Measurements from ENCODE around the gene SPATA18. TPM values are rescaled to one million over a fixed set of nuclear protein-coding genes. Genes with fewer than 3 reads are reported as not detected.

The SPATA18 gene
- total RNA-seq, 1 donor from 2014 or later: 15.2 TPM

DNA sequence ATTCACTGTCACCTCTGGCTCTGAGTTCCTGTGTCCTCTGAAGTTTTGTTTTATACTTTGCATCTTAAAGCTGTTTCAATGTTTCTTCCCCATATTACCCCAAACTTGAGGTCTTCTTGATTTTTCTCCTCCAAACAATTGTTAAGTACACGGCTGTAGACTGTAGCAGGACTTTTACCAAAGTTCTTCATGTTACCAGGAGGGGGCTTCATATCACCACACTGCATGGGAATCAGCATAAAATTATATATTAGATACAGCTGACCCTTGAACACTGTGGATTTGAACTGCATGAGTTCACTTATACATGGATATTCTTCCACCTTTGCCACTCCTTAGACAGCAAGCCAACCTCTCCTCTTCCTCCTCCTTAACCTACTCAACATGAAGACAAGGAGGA is 56.6 kb downstream of the SPATA18 start:
- no peak for DNase-seq (ENCODE audit: extremely low spot score in 2 of 2)
- no peak for TF ChIP-seq POLR2A (IDR thresholded peaks at IDR 0.05)
- TF ChIP-seq, protein P1, sequence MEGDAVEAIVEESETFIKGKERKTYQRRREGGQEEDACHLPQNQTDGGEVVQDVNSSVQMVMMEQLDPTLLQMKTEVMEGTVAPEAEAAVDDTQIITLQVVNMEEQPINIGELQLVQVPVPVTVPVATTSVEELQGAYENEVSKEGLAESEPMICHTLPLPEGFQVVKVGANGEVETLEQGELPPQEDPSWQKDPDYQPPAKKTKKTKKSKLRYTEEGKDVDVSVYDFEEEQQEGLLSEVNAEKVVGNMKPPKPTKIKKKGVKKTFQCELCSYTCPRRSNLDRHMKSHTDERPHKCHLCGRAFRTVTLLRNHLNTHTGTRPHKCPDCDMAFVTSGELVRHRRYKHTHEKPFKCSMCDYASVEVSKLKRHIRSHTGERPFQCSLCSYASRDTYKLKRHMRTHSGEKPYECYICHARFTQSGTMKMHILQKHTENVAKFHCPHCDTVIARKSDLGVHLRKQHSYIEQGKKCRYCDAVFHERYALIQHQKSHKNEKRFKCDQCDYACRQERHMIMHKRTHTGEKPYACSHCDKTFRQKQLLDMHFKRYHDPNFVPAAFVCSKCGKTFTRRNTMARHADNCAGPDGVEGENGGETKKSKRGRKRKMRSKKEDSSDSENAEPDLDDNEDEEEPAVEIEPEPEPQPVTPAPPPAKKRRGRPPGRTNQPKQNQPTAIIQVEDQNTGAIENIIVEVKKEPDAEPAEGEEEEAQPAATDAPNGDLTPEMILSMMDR (IDR thresholded peaks at IDR 0.05): no peak
- TF ChIP-seq POLR2AphosphoS5 (IDR thresholded peaks at IDR 0.05; ENCODE audit: insufficient read depth in 1 of 2, low read depth in 1 of 2): no peak
- intact Hi-C loops (cut with DNase I): no loop called here
- H3K36me3 ChIP-seq: no peaks in the 10 kb centered on the region
- H3K4me3 ChIP-seq: no peak overlapping the region
- no peaks in the 10 kb centered on the region for H3K27me3 ChIP-seq
- no peaks in the 10 kb centered on the region for H3K9me3 ChIP-seq
- H3K4me1 ChIP-seq: peaks cover 11% of the 10 kb centered on the region
- no peak overlapping the region for H3K27ac ChIP-seq

DNA sequence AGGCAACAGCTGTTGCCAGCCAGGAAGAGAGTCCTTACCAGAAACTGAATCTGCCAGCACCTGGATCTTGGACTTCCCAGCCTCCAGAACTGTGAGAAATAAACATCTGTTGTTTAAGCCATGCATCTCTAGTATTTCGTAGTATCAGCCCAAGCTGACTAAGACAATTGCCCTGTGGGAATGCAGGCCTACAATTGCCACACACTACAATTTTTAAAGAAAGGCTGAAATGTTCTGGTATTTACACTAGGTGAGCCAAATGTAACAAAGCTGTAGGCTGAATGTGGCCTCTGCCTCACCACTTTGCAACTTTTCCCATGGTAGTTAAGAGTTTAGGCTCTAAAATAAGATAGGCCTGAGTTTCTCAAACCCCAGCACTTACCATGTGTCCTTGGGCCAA is 59.1 kb downstream of the SPATA18 start:
- H3K27me3 ChIP-seq: no peaks in the 10 kb centered on the region
- H3K4me1 ChIP-seq: peaks cover 11% of the 10 kb centered on the region
- H3K9me3 ChIP-seq: no peaks in the 10 kb centered on the region
- H3K4me3 ChIP-seq: no peak overlapping the region
- TF ChIP-seq, protein P1 (IDR thresholded peaks at IDR 0.05): no peak
- TF ChIP-seq POLR2A (IDR thresholded peaks at IDR 0.05): no peak
- no peak overlapping the region for H3K27ac ChIP-seq
- DNase-seq (ENCODE audit: extremely low spot score in 2 of 2): no peak
- H3K36me3 ChIP-seq: no peaks in the 10 kb centered on the region
- intact Hi-C loops (cut with DNase I): no loop called here

DNA sequence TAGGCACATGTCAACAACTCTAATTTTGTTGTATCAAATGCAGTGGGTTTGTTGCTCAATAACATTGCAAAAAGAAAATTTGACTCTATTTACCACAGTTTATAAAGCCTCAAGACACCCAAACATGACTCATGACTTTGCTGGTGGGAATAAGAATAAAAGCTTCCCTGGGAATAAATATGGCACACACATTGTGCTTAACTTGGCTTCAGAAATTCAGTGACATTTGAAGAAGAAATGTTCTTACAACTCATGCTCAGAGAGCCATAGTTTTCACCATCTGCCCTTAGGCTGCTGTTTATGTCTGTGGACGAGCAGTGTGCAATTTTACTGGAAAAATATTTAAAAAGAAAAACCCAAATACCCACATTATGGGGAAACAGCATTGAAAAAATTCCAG is 60.9 kb downstream of the SPATA18 start:
- Histone ChIP-seq H3K36me3 (no peaks in the 10 kb centered on the region), H3K4me1 (no peaks in the 10 kb centered on the region), H3K4me3 (no peak overlapping the region), H3K27me3 (no peaks in the 10 kb centered on the region), H3K9me3 (no peaks in the 10 kb centered on the region), H3K27ac (no peak overlapping the region)
- no peak for TF ChIP-seq POLR2A (IDR thresholded peaks at IDR 0.05)
- TF ChIP-seq, protein P1 (IDR thresholded peaks at IDR 0.05): no peak
- TF ChIP-seq POLR2AphosphoS5 (IDR thresholded peaks at IDR 0.05; ENCODE audit: insufficient read depth in 1 of 2, low read depth in 1 of 2): no peak
- no peak for DNase-seq (ENCODE audit: extremely low spot score in 2 of 2)
- intact Hi-C loops (cut with DNase I): no loop called here

DNA sequence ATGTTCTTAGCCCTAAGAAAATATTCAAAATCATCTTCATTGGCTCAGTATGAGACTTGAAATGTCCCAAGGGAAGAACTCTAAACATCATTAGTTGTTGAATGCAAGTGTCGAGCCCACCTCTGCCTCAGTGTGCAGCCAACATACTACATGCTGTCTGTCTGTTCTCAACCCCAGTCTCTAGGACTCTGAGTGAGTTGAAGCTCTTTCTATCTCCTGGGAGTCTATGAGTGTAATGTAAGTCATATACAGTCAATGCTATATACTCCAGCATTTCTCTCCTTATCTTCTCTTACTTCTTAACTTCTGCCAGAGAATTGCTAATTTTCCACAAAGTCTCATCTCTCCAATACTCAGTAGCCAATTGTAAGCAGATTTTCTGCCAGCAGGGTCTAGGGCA is 61.3 kb downstream of the SPATA18 start:
- Histone ChIP-seq H3K9me3 (no peaks in the 10 kb centered on the region), H3K4me1 (no peaks in the 10 kb centered on the region), H3K4me3 (no peak overlapping the region), H3K27ac (no peak overlapping the region), H3K27me3 (no peaks in the 10 kb centered on the region), H3K36me3 (no peaks in the 10 kb centered on the region)
- no peak for DNase-seq (ENCODE audit: extremely low spot score in 2 of 2)
- TF ChIP-seq, protein P1 (IDR thresholded peaks at IDR 0.05): no peak
- TF ChIP-seq POLR2A (IDR thresholded peaks at IDR 0.05): no peak
- no peak for TF ChIP-seq POLR2AphosphoS5 (IDR thresholded peaks at IDR 0.05; ENCODE audit: insufficient read depth in 1 of 2, low read depth in 1 of 2)
- intact Hi-C loops (cut with DNase I): no loop called here

DNA sequence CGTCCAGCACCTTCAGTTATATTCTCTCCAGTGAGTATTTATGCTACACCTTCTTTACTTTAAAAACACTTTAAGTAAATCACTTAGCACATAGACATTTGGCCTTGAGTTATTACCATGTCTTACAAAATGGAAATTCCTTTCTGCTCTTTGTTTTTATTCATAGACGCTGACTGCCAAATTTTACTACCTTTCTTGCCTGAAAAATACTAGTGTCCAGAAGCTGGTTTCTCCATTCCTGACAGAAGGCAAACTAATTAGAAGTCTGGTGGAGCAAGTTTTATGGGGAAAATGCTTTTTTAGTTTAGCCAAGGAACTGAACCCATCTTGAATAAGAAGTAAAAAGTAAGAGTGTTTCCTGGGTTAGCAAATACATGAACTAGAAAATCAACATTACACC is 65.5 kb downstream of the SPATA18 start:
- no peak for TF ChIP-seq POLR2A (IDR thresholded peaks at IDR 0.05)
- TF ChIP-seq, protein P1 (IDR thresholded peaks at IDR 0.05): no peak
- no peak for TF ChIP-seq POLR2AphosphoS5 (IDR thresholded peaks at IDR 0.05; ENCODE audit: insufficient read depth in 1 of 2, low read depth in 1 of 2)
- intact Hi-C loops (cut with DNase I): no loop called here
- no peak for DNase-seq (ENCODE audit: extremely low spot score in 2 of 2)

More for the DNA sequence above, 65.5 kb downstream of the SPATA18 start:
- H3K27me3 ChIP-seq: no peaks in the 10 kb centered on the region
- no peaks in the 10 kb centered on the region for H3K9me3 ChIP-seq
- H3K4me3 ChIP-seq: no peak overlapping the region
- H3K36me3 ChIP-seq: no peaks in the 10 kb centered on the region
- no peaks in the 10 kb centered on the region for H3K4me1 ChIP-seq
- no peak overlapping the region for H3K27ac ChIP-seq
